Measurements from ENCODE around the gene PANX2.
"Not testable (repeated sequence)": the region's sequence is repeated elsewhere in the genome, so short reads cannot be mapped to it uniquely, and the experiment has no call there.

The PANX2 gene

DNA sequence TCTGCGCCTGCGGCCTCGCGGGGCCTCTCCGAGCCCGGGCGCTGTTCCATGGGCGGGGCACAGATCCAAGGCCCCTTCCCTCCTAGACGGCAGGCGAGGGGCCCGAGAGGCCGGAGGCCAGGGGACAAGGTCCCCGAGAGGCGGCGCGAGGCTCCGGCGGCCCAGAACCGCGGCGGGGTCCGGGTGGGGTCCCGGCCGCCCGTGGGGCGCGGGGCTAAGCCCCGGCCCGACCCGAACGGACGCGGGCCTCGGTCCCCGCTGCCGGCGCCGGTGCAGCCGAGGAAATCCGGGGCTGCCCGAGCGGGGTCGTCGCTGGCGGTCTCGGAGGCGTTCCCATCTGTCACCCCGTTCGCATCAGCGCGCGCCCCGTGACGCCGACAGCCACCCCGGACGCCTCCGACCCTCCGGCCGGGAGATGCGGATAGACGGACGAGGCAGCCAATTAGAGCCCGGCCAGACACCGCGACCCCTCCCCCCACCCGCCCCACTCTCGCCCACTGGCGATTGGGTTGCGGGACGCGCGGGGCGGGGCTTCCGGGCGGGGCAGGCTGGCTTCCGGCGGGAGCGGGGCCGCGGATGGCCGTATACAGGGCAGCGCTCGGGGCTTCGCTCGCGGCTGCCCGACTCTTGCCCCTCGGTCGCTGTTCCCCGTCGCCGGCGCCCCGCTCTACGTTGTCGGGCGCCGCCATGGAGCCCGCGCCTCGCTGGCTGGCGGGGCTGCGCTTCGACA lies 30.1 kb downstream of the PANX2 start, which contains the start of gene SELENOO:
Gene SELENOO, plus strand, starts transcription at position 551 of the 730 bp plus-strand sequence. Its CDS starts 26 bp downstream, at position 577.
- FAIRE-seq, result no peak

- FAIRE-seq, result no peak
Observed at GRCh38 chr22:50201191-50202129, 30.9 kb downstream of the PANX2 start.

DNA sequence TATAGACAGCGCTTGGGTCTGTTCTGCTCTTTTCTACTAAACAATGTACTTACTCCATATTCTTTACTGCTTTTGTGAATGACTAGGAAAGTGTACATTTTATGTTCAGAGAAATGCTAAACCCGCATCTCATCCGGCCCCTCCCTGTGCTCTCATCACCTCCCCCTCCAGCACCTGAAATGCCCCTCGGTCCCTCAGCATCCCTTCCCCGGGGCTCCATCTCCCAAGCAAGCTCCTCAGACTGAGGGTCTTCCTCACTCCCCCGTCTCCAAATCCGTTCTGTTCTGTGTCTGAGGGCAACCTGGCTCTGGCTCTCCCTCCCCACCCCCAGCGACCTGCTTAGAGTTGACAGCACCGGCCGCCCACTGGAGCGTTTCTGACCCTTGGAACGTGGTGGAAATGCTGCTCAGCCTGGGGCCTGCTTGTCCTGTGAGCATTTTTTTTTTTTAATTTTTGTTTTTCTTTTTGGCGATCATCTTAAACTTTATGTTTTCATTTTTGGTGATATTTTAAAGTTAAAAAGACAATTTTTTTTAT lies 31.7 kb downstream of the PANX2 start:
- FAIRE-seq, result no peak

GRCh38 chr22:50203288-50203687 lies 32.8 kb downstream of the PANX2 start:
- no peak for FAIRE-seq

- no peak for FAIRE-seq
Observed at GRCh38 chr22:50204571-50204970, 34.0 kb downstream of the PANX2 start.

DNA sequence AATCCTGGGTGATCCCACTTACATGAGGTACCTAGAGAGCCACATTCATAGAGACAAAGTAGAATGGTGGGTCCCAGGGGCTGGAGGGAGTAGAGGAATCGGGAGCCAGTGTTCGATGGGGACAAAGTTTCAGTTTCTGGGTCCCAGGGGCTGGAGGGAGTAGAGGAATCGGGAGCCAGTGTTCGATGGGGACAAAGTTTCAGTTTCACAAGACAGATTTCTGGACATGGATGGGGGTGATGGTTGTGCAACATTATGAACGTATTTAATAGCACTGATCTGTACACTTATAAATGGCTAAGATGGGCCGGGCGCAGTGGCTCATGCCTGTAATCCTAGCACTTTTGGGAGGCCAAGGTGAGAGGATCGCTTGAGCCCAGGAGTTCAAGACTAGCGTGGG lies 34.5 kb downstream of the PANX2 start:
- FAIRE-seq, result not testable (repeated sequence)

GRCh38 chr22:50205781-50206569 lies 35.4 kb downstream of the PANX2 start:
- no peak for FAIRE-seq

DNA sequence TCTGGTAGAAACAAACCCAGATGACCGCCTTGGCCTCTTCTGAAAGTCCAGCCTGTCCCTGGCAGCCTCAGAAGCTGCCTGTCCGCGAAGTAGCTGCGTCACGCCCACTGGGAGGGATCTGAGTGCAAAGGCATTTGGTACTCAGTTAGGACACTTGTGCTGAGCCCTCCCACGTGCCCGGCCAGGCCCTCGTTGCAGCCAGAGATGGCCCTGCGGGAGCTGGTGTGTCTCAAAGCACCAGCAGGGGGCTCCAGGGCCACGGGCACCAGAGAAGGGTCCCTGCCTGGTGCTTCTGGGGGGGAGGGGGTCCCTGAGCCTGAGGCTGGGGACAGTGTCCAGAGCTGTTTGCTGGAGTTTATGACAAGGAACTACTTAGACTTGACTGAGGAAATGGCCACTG lies 36.1 kb downstream of the PANX2 start:
- no peak for FAIRE-seq

DNA sequence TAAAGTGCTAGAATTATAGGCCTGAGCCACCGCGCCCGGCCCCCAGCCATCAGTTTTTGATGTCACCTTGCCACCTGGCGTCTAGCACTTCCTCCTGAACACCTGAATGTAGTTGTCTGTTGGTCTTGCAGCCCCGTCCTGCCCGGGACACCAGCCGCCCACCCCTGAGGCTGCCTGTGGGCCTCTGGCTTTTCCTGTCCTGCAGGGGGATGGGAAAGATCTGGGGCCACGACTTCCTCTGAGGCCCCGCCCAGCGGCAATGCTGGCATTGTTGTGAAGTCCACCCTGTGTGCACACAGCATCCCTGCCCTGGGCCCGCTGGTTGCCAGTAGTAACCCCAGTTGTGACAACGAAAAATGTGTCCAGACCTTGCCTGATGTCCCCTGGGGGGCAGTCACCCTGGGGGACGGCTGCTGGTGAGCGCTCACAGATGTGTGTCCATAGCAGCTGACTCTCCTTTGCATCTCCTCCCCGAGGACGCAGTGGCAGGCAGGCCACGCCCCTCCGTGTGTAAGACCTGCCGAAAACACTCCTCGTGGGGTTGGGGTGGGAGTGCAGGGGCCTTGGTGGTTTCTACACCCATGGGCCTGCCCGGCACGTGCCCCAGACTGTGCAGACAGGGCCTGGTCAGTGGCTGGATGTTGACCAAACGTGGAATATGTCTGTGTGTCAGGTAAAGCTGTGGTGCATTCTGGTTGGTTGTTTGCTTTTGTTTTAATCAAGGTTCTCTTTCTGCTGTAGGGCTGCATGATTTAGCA lies 37.0 kb downstream of the PANX2 start:
- no peak for FAIRE-seq

- no peak for FAIRE-seq
Observed at GRCh38 chr22:50208430-50208938, 38.0 kb downstream of the PANX2 start.

DNA sequence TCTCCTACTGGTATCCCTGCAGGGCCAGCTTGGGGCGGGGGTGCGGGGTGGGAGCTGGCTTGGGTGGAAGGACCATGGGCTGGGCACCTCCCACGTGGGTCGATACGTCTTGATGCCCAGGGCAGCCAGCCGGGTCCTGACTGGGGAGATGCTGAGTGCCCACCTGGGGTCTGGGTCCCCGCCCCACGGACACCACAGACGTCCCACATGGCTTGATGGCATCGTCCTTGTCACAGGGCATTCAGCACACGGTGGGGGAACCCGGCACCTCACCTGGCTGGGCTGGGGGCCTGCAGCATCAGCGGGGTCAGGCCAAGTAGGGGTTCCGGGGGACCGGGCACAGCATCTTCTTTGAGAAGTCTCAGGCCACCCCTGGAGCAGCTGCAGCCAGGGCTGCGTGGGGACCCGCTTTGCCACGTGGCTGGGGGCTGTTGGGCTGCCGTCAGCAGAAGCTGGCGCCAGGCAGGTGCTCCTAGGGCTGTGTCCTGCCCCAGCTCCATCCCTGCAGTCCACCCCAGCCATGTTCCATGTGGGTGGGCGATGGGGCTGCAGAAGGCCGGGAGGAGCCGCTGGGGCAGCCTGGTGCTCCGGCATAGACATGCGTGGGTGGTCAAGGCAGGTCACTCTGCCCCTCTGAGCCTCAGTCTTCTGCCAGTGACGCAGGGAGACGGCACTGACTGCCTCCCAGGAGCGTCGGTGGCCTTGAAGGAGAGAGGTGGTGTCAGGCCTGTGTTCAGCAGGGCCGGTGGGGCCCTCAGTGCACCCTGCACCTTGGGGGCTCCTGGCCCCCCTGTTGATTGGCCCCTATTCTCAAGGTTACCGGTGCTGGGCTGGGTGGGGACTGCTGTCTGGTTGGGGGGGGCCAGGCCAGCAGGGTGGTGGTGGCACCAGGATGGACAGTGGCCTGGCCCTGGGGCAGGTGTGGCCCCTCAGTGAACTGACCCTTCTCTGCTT lies 38.7 kb downstream of the PANX2 start:
- no peak for FAIRE-seq

DNA sequence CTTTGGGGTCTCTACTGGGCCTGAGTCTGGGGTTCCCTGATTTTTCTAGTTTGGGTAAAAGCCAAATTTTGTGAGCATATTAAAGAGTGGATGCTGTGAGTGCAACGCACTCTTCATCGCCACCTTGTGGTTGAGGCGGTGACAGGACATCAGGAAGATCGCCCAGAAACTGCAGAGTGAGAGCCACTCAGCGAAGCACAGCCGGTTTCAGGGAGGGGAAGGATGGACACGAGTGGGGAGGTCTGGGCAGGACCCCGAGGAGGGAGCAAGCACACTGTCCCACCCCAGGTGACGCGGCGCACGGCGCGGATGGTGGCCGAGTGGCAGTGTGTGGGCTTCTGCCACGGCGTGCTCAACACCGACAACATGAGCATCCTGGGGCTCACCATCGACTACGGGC lies 39.4 kb downstream of the PANX2 start:
- FAIRE-seq, result no peak

- FAIRE-seq, result no peak
Observed at GRCh38 chr22:50210378-50211139, 40.0 kb downstream of the PANX2 start.

DNA sequence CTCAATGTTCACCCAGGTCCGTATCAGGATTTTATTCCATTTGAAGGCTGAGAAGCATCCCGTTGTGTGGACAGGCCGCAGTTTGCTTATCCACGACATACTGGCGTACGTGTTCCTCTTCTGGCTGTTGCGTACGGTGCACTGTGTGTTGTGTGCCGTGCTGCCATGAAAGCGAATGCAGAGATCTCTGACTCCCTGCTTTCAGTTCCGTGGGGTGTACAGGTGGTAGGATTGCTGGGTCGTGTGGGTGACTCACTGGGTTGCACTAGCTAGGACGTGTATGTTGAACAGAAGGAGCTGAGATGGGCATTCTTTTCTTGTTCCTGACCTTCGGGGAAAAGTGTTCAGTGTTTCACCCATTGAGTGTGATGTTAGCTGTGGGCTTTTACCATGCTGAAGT lies 40.6 kb downstream of the PANX2 start:
- FAIRE-seq, result no peak

- FAIRE-seq, result no peak
Observed at GRCh38 chr22:50213263-50213662, 42.7 kb downstream of the PANX2 start.

DNA sequence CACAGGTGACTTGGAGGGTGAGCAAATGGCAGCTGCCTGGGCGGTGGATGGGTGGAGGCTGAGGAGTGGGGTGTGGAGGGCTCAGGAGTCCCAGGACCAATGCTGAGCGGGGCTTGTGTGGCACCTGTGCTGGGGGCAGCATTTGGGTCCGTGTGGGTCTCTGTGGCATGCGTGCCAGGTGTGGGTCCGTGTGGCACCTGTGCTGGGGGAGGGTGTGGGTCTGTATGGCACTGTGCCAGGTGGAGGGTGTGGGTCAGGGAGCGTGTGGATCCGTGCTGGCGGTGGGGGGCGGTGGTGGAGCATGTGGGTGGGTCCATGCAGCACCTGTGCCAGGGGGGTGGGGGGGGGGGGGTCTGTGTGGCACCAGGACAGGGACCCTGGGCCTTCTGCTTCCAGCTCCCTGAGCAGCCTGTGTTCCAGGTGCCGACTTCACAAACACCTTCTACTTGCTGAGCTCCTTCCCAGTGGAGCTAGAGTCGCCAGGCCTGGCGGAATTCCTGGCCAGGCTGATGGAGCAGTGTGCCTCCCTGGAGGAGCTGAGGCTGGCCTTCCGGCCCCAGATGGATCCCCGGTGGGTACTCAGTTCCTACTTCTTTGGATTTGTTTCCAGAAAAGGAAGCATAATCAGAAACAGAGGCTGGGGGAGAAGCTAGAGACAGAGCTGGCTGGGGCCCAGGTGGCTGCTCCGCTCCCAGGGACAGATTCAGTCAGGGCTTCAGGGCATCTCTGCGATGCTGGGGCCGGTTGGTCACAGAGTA lies 44.9 kb downstream of the PANX2 start:
- FAIRE-seq, result no peak

- FAIRE-seq, result no peak
Observed at GRCh38 chr22:50216055-50216683, 45.6 kb downstream of the PANX2 start.
